GM12878 (cell line): ENCODE measurements around the gene RHOT1.

Experiments
- CBFB ChIP-seq: IDR thresholded peaks from 2 replicates; pipeline ENCODE4 v1.6.1; 2016; ENCODE audit warnings: antibody characterized with exemption, low read depth
- DPF2 ChIP-seq: fragments of 450-650 bp; IDR thresholded peaks from 2 replicates; pipeline ENCODE4 v1.6.1; 2017; ENCODE audit warnings: mild to moderate bottlenecking
- MYC ChIP-seq: IDR thresholded peaks from 2 replicates; pipeline ENCODE4 v1.6.1; 2011; ENCODE audit warnings: mild to moderate bottlenecking, low read length, moderate library complexity, inconsistent platforms; ENCODE audit not compliant: insufficient read depth, insufficient replicate concordance, insufficient read length, severe bottlenecking
- NR2C2 ChIP-seq: IDR thresholded peaks from 2 replicates; pipeline ENCODE4 v1.6.1; 2011; ENCODE audit warnings: borderline replicate concordance, low read depth; ENCODE audit not compliant: control insufficient read depth, insufficient read length
- POLR2AphosphoS5 ChIP-seq: IDR thresholded peaks from 2 replicates; pipeline ENCODE4 v1.6.1; 2011; ENCODE audit warnings: mild to moderate bottlenecking, low read length, inconsistent platforms
- RAD21 ChIP-seq: IDR thresholded peaks from 2 replicates; pipeline ENCODE4 v1.6.1; 2011; ENCODE audit warnings: mild to moderate bottlenecking, low read depth, low read length, moderate library complexity; ENCODE audit not compliant: insufficient read depth
- SMARCA5 ChIP-seq: fragments of 450-650 bp; IDR thresholded peaks from 2 replicates; pipeline ENCODE4 v1.6.1; 2017; ENCODE audit warnings: mild to moderate bottlenecking
- TBL1XR1 ChIP-seq: IDR thresholded peaks from 2 replicates; pipeline ENCODE4 v1.6.1; 2012; ENCODE audit warnings: low read depth, low read length, improper control_type of control experiment
- TF ChIP-seq, protein P1 (sequence below), 3 experiments: IDR thresholded peaks in 2 of 3; conservative IDR thresholded peaks in 1 of 3; 2 replicates each; pipeline ENCODE4 v1.5.1; 2011; ENCODE audit warnings: low read depth in 3 of 3, low read length in 3 of 3, mild to moderate bottlenecking in 3 of 3, control low read depth in 2 of 3, moderate library complexity in 2 of 3, inconsistent platforms in 1 of 3, mixed read lengths in 1 of 3; ENCODE audit not compliant: control insufficient read depth in 2 of 3, insufficient read depth in 1 of 3; ENCODE audit errors: extremely low read depth in 1 of 3
- TF ChIP-seq, protein P2 (sequence below): IDR thresholded peaks from 2 replicates; pipeline ENCODE4 v1.6.1; 2012; ENCODE audit warnings: low read length, inconsistent platforms

DNA sequence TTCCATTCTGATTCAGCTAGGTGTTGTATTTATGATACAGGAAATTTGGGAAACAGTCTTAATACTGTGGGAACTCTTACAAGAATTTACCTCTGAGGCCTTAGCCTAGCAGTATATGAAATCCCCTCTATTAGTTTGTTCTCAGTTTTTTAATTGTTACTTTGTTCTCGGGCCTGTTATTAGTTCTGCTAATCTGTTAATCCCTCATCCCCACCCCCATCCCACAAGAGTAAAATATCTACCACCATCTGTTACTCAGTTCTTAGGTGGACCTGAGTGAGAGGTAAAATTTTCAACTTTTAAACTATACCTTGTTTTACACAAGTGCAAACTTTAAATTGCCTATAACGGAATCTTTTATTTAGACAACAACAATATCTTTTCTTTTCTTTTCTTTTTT is 47.0 kb downstream of the RHOT1 start:
- no peak for TF ChIP-seq POLR2AphosphoS5
- TF ChIP-seq, protein P1, sequence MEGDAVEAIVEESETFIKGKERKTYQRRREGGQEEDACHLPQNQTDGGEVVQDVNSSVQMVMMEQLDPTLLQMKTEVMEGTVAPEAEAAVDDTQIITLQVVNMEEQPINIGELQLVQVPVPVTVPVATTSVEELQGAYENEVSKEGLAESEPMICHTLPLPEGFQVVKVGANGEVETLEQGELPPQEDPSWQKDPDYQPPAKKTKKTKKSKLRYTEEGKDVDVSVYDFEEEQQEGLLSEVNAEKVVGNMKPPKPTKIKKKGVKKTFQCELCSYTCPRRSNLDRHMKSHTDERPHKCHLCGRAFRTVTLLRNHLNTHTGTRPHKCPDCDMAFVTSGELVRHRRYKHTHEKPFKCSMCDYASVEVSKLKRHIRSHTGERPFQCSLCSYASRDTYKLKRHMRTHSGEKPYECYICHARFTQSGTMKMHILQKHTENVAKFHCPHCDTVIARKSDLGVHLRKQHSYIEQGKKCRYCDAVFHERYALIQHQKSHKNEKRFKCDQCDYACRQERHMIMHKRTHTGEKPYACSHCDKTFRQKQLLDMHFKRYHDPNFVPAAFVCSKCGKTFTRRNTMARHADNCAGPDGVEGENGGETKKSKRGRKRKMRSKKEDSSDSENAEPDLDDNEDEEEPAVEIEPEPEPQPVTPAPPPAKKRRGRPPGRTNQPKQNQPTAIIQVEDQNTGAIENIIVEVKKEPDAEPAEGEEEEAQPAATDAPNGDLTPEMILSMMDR (IDR thresholded peaks at IDR 0.05 in 2 of 3, conservative IDR thresholded peaks at IDR 0.05 in 1 of 3; ENCODE audit: control insufficient read depth in 2 of 3, extremely low read depth in 1 of 3, insufficient read depth in 1 of 3, low read depth in 3 of 3, low read length in 3 of 3), result no peak
- TF ChIP-seq NR2C2, result no peak
- no peak for TF ChIP-seq DPF2
- no peak for TF ChIP-seq SMARCA5
- TF ChIP-seq MYC, result no peak
- TF ChIP-seq, protein P2, sequence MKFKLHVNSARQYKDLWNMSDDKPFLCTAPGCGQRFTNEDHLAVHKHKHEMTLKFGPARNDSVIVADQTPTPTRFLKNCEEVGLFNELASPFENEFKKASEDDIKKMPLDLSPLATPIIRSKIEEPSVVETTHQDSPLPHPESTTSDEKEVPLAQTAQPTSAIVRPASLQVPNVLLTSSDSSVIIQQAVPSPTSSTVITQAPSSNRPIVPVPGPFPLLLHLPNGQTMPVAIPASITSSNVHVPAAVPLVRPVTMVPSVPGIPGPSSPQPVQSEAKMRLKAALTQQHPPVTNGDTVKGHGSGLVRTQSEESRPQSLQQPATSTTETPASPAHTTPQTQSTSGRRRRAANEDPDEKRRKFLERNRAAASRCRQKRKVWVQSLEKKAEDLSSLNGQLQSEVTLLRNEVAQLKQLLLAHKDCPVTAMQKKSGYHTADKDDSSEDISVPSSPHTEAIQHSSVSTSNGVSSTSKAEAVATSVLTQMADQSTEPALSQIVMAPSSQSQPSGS, result no peak
- no peak for TF ChIP-seq CBFB
- TF ChIP-seq RAD21, result no peak
- no peak for TF ChIP-seq TBL1XR1
